Esophagus squamous epithelium (tissue), 4 donors: ENCODE measurements around the gene FYCO1.

ENCODE experiments used
- CTCF ChIP-seq, 6 experiments: fragments of 450-650 bp in 4 of 6; fragments of 200-600 bp in 2 of 6; sonication (generic) in 2 of 6; IDR thresholded peaks; one replicate each; pipeline ENCODE4 v1.5.1; 2016 to 2019; ENCODE audit warnings: antibody characterized with exemption in 6 of 6, mild to moderate bottlenecking in 4 of 6, moderate library complexity in 4 of 6
- POLR2A ChIP-seq, 4 donors: fragments of 450-650 bp; IDR thresholded peaks; one replicate each; pipeline ENCODE4 v1.6.1; 2017; ENCODE audit warnings: antibody characterized with exemption in 4 of 4, mild to moderate bottlenecking in 4 of 4, moderate library complexity in 3 of 4

- TF ChIP-seq POLR2A (IDR thresholded peaks at IDR 0.05) (no peak), CTCF (IDR thresholded peaks at IDR 0.05) (peak in 2 of 6 experiments; percentile 25 to 28)
Observed at GRCh38 chr3:45946307-45946706, 49.3 kb downstream of the FYCO1 start.
